Stimulated activated CD4-positive, alpha-beta T cell treated with anti-CD3 and anti-CD28 coated beads, Interleukin-1b, Interleukin-23, amount 100 ng/mL, for 48 hours (primary cell): ENCODE measurements around the gene MRTFA.

ENCODE experiments used
- DNase-seq: peaks from one replicate; pipeline ENCODE4 v3.0.0-alpha.2; 2020

The MRTFA gene

GRCh38 chr22:40484906-40485669, 151.4 kb downstream of the MRTFA start:
- no peak for DNase-seq

DNA sequence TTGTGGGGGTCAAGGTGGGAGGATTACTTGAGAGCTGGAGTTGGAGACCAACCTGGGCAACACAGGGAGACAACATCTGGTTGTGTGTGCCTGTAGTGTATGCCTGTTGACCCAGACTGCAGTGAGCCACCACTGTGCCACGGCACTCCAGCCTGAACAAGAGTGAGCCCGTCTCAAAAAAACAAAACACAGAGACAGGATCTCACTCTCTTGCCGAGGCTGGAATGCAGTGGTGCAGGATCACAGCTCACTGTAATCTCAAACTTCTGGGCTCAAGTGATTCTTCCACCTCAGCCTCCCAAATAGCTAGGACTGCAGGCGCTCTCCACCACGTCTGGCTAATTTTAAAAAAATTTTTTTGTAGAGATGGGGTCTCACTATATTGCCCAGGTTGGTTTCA, 153.6 kb downstream of the MRTFA start:
- DNase-seq, result no peak

DNA sequence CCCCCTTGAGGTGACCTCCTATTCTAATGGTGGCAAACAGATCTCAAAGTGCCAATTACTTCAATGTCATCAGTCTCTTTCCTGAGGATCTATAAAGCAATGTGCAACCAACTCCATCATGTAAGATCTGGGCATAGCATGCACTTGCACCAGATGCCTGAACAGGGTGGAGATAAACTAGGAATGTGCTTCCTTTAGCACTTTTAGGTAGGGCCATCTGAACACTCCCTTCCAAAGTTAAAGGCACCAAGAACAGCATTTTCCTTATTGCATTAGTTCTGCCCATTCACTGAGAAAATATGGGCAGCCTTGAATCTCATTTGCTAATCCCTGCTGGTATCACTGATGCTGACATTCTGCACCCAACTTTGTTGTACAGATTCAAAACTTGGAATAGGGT, 154.1 kb downstream of the MRTFA start:
- DNase-seq, result no peak

DNA sequence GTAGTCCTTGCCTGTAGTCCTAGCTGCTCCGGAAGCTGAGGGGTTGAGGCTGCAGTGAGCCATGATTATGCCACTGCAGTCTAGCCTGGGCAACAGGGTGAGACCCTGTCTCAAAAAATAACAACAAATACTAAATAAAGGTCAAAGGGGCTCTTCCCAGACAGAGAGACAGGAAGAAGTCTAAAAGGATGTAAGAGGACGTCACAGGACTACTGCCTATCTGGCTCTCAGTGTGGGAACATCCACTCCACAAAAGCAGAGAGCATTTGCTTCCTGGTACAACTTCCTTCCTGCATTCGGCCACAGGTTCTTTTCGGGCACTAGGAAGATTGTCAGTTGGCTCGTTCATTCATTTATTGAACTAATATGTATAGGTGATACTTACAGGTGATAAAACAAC, 155.5 kb downstream of the MRTFA start:
- no peak for DNase-seq

DNA sequence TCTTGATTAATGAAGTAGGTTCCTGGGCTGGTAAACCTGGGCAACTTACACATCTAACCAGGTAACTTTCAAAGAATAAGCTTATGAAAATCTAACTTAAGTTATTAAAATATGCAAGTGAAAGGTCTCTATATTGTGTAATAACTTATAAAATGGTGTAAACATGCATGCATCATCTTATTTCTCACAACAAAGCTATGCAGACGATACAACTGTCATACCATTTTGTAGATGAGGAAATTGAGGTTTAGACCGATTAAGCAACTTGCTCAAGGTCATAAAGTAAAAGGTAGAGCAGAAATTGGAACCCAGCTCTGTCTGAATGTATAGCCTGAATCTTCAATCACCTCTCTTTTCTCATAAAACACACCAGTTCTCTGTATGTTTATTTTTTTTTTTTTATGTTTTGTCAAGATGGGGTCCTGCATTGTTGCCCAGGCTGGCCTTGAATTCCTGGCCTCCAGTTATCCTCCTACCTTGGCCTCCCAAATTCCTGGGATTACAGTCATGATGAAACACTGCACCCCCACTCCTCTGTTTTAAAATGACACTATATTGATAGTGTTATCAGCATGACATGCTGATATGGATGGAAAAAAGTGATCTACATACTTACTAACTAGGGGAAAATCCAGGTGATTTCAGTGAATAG, 156.5 kb downstream of the MRTFA start:
- DNase-seq, result no peak

DNA sequence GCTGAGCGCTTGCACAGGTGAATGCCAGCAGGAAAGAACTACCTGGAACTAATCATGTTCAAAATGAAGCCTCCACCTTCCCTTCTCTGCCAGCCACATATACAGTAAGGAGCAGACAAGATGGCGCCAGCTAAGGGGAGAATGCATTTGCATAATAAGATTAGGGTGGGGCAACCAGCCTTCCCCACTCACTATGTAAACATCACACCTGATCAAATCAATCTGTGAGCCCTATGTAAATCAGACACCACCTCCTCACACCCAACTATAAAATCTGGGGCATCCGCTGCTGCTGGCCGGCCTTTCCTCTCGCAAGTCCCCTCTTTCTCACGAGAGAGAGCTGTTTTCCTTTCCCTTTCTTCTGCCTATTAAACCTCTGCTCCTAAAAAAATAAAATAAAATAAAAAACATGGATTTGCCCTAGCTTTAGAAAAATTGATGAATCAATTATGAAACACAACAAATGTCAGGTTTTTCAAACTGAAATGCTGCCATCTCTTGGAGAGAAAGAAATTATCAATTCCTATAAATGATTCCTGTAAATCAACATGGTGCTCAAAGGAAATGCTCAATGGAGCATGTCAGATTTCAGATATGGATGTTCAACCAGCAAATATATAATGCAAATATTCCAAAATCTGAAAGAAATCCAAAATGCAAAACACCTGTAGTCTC, 157.3 kb downstream of the MRTFA start:
- no peak for DNase-seq

GRCh38 chr22:40478338-40479125, 158.0 kb downstream of the MRTFA start:
- DNase-seq, result no peak

- no peak for DNase-seq
These were observed 158.7 kb downstream of the MRTFA start for GRCh38 chr22:40477683-40478337.

DNA sequence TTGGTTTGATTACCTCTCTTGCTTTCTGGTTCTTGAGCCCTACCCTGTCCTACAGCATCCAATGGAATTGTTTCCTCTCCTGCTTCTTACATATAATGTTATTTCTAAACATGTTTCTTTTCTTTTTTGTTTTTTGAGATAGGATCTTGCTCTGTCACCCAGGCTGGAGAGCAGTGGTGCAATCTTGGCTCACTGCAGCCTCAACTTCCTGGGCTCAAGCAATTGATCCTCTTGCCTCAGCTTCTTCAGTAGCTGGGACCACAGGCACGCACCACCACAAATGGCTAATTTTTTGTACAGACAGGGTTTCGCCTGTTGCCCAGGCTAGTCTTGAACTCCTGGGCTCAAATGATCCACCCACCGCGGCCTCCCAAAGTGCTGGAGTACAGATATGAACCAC, 160.2 kb downstream of the MRTFA start:
- no peak for DNase-seq

DNA sequence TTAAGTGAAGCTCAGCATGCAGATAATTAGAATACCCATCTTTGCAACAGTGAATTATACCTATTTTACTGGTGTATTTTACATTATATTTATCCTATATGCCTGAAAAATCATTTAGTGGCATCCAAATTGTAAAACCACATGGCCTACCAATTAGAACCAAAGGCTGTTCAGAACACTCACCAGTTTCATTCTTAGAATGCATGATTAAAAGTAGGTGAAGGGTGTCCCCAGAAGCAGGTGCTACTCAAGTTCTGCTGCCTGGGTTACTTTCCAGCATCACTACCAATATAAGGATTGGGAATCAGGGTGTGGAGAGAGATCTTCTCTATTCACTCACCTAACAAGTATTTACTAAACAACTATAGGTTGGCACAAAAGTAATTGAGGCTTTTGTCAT, 162.8 kb downstream of the MRTFA start:
- DNase-seq, result no peak

DNA sequence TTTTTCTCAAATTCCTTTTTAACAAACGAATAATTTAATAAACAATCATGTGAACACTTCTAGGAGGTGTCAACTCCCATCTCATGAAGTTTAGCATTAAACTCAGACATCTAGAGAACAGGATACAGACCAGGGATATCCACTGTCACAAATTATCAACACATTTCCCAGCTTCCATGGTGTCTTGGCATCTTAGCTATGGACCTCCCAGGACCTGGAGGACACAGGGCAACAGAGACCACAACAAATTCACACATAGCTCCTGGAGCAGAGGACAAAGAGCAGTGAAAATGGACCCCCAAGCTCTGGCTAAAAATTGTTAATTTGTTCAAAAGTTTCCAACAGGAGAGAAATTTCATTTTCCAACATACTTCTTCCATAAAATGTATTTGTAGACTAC, 163.9 kb downstream of the MRTFA start:
- DNase-seq, result no peak

- no peak for DNase-seq
These were observed 164.5 kb downstream of the MRTFA start for GRCh38 chr22:40472051-40472450.

- no peak for DNase-seq
These were observed 167.3 kb downstream of the MRTFA start for GRCh38 chr22:40469181-40469580.

DNA sequence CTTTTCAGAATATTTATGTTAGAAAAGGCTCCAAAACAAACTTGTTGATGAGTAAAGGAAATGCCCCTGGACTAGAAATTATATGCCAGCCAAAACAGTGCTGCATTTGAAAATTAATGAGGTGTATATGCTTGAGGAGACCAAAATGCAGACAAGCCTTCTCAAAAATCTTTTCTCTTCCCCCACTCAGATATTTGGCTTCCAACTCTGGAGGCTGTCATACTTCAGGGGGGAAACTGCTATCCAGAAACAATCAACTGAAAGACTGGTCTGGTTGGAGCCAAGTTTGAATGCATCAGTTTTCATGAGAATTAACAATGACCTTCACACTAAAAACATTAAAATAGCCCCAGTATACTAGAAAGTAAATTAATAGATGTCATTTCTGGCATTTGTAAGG, 167.9 kb downstream of the MRTFA start:
- DNase-seq, result no peak

GRCh38 chr22:40466976-40467375, 169.5 kb downstream of the MRTFA start:
- no peak for DNase-seq

DNA sequence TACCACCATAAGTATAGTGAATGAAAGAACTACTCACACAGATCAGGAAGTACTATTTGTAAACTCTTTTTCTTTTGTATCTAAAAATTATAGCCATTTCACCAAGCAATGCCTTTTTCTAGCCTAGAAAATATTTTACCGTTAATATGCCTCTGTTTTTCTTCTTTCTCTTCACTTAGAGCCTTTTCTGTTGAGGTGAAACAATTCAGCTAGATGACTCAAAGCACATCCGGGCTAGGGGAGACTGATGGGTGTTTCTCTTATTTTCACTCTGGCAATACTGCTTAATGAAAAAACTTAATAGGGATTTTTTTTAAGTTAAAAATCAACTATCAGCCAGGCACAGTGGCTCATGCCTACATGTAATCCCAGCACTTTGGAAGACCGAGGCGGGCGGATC, 172.8 kb downstream of the MRTFA start:
- peak; percentile 24 for DNase-seq

DNA sequence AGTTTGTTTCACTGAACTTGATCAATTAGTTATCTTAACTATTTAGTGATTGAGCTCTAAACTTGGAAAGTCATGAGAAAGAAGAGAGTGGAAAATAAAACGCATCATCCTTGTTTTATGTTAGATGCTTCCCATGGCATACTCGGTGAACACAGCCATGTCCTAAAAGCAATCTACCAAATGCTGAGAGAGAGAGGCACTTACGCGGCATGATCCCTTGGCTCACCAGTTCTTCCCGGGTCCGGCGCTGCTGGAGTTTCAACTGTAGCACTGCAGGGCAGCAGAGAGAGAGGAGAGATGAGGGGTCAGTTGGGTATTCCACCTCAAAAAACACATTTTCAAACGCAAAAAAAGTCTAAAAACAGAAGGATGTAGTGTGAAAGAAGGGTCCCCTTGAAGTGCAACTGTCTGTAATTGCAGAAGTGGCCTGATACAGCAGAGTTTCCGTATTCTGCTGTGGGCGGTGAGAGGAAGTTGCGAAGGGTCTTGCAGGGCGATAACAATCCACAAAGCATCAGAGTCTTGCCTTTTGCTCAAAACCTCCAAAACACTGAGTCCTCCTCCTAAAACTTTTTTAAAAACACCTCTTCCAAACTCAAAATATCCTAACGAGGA, 173.4 kb downstream of the MRTFA start:
- peak; percentile 45 for DNase-seq

DNA sequence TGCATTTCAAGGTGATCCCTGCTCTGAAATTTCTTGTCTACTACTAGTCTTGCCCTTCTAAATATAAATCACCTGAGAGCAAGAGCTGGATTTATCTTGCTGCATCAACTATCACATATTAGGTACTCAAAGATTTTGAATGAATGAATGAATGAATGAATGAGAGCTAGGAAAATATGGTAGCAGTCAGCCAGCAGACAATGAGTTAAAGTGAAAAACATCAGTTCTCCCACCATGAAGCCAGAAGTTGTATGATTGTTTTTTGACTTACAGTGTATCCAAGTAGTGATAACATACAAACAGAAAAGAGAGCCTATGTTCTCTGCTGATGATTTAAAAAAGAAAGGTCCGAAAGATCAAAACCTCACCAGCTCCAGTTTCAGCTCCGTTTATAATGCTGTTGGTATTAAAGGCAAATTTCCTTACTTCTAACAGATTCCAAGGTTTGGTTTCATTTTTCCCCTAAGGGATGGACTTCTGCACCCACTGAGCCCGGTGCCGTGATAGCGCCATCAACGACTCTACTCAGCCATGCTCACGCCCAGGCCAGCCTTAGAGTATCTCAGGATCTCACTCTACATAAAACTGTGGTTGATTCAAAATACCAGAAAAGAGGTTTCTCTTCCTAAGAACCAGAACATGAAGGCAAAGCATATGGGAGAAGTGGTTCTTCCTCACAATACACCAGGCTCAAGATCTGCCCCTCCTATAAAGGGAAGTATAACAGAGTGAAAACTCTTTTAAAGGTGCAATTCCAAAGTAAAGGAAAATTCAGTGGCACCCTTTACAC, 174.1 kb downstream of the MRTFA start:
- peak; percentile 12 for DNase-seq

DNA sequence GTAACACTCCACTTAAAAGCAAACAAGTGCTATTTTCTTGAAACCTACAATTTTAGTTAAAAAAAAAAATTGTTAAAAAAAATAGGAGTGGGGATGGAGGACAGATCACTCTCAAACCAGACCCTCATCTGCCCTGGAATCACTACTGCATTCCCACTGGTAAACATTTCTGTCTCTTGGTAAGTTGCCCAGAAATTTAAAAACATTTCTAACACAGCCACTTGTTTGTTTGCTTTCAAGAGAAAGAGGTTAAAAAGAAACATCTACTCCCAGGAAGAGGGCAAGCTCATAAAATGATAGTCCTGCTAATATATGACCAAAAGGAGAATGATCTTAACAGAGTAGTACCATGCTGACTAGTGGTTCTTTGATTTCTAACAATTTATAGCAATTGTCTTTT, 182.8 kb downstream of the MRTFA start:
- no peak for DNase-seq

DNA sequence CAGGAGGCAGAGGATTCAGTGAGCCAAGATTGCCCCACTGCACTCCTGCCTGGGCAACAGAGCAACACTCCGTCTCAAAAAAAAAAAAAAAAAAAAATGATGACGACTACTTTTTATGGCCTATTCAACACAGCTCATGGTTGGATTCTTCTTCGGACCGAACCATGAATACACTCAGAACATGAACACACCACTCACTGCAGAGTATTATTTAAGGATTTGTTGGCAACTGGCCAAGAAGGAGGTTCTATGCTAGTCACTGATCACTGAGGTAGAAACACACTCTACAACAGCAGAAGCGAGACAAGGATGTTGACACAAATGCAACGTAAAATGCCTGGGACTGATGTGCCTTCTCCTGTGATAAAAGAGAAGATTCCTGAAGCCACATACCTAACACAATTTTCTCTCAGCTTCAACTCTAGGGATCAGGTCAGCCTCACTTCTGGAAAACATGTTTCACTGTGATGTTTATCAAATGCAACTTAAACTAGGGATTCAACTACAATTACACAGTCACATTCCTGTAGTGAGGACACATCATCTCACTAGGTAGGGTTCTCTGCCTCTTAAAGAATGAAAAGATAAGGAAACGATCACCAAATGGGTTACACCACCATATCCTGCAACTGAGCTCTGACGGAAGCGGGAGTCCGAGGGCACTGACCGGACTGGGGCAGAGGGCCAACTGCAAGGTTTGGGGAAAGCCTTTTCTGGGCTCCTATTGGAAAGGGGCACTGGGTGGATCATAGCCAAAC, 183.6 kb downstream of the MRTFA start:
- DNase-seq, result no peak

- no peak for DNase-seq
These were observed 185.3 kb downstream of the MRTFA start for GRCh38 chr22:40451210-40451609.
